NCI-H524 treated with DMSO at 0.1 percent for 48 hours (cell line): ENCODE measurements around the gene SYT8.
"Not testable (repeated sequence)": the region's sequence is repeated elsewhere in the genome, so short reads cannot be mapped to it uniquely, and the experiment has no call there.

Experiments
- DNase-seq: peaks from one replicate; lab custom pipeline; 2025; lab: John Stamatoyannopoulos, UW

Gene SYT8

DNA sequence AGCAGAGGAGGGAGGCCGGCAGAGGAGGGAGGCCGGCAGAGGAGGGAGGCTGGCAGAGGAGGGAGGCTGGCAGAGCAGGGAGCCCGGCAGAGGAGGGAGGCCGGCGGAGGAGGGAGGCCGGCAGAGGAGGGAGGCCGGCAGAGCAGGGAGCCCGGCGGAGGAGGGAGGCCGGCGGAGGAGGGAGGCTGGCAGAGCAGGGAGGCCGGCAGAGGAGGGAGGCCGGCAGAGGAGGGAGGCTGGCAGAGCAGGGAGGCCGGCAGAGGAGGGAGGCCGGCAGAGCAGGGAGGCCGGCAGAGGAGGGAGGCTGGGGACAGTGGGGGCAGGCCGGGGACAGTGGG lies 39.0 kb downstream of the SYT8 start:
- not testable (repeated sequence) for DNase-seq

DNA sequence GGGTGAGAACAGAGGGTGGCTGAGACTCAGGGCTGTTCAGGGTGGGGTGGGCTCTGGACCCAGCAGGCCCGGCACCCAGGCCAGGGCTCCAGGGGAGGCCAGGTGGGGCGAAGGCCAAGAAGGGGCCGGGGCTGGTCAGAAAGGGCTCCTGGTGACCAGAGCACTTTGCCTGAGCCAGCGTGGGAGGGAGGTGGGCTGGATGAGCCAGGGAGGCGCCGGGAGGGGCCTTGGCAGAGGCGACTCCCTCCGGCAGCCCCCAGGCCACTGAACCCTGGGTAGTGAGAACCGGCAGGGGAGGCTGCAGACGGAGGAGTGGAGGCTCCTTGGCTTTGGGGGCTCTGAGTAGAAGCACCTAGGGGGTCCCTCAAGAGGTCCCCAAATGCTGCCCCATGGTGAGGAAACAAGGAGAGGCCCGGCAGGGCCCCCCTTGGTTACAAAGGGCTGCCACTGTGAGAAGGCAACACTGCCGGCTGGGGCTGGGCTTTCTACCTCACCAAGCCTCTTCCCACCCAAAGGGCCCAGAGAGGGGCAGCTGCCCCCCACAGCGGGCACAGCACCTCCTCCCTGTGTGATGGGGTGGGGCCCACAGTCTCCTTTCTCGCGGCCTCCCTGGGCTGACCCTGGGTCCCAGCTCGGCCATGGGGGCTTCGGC lies 39.8 kb downstream of the SYT8 start:
- DNase-seq, result not testable (repeated sequence)

DNA sequence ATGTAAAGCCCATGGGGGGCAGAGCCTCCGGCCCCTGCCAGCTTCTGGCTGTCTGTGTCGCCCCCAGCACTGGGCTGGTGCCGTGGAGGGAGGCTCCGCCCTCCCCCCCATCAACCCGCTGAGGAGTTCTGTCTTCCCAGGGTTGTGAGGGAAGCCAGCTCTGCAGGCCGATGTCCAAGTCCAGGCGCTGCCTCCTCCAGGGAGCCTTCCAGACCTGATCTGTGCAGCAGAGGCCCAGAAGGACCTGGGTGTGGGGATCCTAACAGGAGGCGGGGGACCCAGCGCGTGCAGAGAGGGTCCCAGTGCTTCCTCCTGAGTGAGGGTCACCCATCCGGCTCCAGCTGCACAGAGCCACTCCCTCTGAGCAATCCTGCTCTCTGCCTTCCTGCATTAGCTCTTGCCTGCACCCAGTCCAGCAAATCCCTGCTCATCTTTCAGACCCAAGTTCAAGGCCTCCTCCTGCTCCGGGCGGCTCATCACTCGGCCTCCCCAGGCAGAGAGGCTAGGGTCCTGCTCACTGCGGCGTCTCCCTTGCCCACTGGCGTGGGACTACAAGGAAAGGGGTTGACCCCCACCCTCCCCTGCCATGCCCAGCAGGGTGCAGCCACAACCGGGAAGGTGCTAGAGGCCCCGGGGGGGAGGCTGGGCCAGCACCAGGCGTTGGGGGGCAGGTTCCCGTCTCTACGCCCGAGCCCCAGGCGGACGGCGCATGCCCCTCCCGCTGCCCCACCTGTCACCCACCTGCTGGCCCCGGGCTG lies 40.5 kb downstream of the SYT8 start:
- no peak for DNase-seq

DNA sequence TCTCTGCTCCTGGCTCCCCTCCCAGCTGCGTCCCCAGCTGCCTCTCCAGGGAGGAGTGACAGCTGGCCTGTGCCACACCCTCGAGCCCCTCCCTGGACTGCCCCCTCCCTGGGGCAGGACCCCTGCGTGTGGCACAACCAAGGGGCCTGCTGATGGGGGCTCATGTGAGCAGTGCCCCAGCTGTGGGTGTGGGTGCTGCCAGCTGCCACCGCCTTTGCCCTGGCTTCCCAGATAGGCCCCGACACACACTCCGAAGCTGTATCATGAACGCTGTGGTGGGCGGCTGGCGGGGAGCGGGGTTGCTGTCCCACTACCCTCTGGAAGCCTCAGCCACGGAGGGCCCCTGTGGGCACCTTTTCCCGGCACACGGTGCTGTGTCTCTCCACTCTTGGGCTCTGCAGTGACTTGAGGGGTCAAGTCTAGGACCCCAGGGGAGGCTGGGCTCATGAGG lies 41.1 kb downstream of the SYT8 start:
- not testable (repeated sequence) for DNase-seq

DNA sequence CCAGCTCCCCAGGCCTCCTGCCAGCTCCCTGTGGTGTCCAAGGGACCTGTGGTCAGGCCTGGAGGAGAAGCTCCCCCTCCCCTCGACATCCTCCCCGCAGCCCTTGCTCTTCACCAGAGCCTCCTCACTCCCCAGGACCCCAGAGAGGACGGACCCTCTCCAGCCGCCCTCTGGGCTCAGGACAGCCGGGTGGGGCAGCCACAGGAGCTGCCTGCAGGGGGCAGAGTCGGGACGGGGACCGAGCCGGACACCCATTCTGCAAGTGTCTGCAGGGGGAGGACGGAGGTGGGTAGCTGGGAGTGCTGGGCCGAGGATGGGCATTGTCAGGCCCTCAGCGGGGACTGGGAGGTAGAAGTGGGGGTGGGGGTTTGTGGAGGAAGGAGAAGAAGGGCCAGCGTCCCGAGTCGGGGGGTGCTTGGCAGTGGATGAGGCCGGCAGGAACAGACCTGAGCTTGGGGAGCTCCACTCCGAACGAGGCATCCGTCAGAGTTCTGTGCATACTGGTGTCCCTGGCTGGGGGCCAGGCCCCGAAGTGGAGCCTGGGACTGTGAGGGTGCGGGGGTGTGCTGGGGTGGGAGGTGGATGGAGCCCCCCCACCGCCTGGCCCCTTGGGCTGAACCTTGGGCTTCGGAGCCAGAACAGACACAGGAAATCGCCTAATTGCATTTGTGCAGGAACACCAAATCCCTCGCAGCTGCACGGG lies 41.7 kb downstream of the SYT8 start:
- DNase-seq, result no peak

DNA sequence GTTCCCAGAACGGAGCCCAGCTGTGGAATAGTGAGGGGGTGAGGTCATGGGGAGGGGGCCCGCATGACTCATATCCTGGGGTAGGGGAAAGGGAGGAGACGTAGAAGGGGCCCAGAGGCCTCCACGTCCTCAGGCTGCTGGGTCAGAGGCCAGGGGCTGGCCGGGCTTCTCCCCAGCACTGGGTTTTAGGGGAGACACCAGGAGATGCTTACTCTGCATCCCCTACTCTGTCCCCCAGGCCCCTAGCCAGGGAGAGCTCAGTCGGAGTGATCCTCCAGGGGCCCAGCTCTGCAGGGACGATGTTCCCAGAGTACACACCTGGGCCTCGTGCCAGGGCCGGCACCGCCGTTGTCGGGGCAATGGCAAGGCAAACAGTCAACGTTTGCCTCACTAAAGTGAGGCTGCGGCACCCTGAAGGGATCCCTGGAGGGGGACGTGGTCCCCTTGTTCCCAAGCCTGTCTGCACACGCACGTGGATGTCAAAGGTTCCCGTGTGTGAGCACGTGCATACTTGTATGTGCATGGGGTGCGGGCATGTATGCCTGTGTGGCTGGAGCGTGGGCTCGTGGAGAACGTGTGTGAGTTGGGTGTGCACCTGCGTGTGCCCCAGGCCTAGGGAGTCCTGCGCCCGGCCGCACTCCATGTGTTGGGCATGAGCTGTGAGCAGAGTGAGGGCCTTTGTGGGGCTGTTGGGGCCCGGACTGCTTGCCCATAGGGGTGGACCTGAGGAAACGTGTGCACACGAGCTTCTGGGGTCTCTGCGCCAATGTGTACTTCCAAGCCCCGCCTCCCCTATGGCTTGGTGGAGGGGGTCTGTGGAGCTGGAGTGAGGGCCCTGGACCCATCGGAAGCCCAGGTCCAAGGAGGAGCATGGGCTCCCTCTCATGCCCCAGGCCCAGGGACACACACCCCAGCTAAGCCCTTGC lies 42.7 kb downstream of the SYT8 start:
- DNase-seq, result no peak

DNA sequence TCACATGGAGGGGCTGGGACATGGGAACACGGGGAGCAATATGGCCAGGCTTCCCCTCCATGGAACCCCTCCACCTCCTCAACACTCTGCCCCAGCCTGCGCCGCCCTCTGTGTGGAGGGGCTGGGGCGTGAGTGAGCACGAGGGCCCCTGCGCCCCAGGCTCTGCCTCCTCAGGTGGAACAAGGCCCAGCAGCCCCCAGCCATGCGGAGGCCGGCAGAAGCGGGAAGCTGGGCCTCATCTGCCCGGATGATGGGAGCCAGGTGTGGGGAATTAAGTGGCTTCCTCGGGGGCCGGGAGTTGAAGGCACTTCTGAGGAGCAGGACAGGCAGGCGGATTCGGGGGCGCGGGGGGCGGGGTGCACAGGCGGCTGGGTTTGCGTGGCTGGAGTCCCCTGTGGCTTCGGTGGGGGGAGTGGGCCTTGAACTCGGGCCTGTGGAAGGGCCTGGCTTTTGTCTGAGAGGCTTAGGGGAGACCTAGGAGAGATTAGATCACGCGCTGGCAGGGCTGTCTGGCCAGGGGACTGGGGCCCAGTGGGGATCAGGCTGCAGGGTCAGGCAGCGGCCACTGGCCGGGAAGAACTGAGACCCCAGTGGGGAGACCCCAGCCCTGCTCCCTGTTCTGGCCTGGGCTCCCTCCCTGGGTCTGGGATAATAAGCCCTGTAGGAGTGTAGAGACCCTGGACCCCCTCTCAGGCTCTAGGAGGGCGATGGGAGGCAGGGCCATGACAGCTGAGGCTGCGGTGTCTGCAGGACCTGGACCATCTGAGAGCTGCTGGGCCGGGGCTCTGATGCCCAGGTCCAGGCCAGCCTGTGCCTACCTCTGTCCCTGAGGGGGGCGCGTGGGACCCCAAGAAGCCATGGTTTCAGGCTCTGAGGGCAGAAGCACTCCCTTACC lies 43.6 kb downstream of the SYT8 start:
- no peak for DNase-seq

DNA sequence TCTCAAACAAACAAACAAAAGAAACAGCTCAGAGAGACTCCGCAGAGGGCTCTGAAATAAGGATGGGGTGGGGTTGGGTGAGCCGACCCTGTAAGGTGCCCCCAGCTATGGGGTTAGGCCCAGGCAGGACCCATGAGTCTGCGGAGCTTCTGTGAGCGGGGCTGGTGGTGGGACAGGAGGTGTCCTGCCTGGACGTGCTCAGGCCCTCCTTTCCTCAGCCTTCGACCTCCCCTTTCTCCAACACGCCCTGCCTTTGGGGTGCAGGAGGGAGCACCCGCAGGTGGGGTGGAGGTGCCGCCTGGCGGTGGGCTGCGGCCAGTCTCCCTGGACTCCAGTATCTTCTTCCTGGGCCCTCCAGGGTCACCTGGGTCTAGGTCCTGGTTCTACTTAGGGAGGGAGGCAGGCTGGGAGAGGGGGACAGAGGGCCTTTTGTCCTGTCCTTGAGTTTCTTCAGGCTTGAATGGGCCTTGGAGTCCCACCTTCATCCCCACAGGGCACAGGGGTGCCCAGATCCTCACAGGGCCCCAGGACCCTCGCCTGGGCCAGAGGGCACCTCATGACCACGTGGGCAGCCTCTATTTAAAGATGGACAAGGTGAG lies 44.7 kb downstream of the SYT8 start:
- no peak for DNase-seq

DNA sequence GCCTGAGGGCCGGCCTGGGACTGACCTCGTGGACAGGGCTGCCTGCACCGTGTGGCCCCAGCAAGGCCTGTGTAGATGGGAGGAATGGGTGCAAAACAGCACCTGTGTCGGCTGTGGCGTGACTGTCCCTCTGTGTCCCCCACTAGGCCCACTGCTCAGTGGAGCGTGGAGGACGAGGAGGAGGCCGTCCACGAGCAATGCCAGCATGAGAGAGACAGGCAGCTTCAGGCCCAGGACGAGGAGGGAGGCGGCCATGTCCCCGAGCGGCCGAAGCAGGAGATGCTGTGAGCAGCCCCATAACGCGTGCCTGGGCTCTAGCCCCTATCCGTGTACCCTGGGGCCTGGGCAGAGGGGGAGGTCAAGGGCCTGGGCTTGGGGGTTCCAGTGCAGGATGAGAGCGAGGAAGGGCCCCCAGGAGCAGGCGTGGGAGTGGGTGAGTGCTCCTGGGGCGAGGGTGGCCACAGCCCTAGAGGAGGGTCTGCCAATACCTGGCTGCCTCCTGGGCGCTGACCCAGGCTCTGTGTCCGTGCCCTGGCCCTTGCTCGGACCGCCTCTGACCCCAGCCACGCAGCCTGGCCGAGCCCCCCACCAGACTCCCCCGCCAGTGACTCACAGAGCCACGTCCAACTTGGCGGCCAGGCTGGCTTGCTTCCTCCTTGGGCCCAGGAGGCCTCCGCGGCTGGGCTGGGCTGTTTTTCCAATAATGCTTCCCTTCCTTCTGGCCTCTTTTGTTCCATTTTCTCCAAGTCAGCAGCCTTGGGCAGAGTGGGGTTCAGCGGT lies 45.3 kb downstream of the SYT8 start:
- DNase-seq, result no peak

DNA sequence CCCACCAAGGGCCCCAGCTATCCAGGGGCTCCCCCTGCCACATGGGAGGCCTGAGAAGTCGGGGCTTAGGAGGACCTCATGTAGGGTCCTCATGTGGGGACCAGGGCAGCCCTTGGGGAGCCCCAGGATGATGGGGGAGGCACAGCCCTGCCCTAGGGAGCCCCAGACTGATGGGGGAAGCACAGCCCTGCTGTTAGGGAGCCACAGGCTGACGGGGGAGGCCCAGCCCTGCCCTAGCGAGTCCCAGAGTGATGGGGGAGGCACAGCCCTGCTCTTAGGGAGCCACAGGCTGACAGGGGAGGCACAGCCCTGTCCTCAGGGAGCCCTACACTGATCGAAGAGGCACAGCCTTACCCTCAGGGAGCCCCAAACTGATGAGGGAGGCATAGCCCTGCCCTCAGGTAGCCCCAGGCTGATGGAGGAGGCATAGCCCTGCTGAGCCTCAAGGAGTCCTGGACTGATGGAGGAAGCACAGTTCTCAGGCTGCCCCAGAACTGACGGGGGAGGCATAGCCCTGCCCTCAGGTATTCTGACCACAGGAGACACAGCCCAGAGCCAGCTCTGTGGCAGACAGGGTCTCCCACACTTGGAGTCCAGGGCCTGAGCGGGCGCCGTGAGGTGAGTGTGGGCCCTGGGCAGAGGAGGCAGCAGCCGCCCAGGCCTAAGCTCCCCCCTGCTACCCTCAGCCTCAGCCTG lies 46.1 kb downstream of the SYT8 start:
- no peak for DNase-seq

DNA sequence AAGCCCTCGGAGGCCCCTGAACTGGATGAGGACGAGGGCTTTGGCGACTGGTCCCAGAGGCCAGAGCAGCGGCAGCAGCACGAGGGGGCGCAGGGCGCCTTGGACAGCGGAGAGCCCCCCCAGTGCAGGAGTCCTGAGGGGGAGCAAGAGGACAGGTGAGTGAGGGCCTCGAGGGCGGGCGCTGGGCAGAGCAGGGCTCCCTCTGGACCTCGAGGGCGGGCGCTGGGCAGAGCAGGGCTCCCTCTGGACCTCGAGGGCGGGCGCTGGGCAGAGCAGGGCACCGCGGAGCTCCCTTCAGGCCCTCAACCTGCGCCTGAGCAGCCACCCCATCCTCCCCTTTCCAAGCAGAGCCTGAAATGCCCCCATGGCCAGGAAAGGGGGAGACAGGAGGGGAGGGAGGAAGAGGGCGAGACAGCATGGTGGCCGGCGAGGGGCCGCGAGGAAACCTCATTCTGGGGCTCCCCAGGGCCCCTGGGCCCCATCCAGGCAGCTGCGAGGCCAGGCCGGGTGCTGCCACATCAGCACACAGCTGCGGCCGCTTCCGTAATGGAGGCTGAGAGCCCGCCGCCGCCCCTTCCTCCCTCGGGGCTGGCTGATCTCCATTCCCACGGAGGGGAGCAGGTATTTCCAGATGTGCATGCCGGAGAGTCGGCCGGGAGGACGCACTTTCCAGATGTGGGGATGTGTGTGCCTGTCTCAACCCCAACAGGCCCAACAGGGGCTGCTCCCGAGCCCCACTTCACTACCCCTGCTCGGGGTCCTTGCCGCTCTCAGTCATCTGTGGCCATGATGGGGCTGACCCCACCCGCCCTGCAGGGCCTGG lies 46.9 kb downstream of the SYT8 start:
- no peak for DNase-seq

DNA sequence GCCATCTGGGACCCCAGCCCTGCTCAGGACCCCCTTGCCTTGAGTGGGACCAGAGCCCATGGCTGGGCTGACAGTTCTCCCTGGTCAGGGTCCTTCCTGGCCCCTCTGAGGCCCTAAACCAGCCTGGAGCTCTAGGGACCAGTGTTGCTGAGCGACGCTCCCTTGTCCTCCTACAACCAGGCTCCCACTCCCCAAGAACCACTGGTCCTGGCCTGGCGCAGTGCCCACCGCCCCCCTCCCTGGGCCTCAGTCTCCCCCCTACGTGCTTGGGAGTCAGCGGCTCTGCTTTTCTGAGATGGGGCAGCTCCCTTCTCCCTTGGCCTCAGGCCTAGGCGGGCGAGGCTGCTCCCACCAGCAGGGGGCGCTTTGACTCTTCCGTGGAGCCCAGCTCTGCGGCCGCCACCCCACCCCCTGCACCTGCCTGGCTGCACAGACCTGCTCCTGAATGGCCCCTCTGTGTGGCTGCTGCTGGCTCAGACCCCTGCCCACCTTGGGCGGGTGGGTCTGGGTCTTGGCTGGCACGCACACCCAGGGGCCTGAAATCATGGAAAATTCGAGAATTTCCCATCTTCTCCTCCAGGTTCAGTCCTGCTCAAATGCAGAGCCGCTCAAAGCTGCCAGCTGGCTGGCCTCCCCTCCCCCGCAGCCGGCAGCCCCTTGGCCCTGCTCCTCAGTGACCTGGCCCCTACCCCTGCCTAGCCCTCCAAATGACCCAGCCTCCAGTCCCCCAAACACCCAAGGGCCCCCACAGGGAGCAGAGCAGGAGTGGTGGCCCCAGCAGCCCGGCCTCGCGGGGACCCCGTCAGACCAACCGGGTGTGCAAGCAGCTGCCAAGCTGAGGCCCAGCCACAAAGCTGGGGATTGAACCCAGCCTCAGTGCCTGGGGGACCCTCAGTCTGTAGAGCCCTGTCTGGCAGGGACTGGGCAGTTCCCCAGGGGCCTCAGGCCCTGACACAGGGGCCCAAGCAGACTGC lies 47.8 kb downstream of the SYT8 start:
- no peak for DNase-seq

DNA sequence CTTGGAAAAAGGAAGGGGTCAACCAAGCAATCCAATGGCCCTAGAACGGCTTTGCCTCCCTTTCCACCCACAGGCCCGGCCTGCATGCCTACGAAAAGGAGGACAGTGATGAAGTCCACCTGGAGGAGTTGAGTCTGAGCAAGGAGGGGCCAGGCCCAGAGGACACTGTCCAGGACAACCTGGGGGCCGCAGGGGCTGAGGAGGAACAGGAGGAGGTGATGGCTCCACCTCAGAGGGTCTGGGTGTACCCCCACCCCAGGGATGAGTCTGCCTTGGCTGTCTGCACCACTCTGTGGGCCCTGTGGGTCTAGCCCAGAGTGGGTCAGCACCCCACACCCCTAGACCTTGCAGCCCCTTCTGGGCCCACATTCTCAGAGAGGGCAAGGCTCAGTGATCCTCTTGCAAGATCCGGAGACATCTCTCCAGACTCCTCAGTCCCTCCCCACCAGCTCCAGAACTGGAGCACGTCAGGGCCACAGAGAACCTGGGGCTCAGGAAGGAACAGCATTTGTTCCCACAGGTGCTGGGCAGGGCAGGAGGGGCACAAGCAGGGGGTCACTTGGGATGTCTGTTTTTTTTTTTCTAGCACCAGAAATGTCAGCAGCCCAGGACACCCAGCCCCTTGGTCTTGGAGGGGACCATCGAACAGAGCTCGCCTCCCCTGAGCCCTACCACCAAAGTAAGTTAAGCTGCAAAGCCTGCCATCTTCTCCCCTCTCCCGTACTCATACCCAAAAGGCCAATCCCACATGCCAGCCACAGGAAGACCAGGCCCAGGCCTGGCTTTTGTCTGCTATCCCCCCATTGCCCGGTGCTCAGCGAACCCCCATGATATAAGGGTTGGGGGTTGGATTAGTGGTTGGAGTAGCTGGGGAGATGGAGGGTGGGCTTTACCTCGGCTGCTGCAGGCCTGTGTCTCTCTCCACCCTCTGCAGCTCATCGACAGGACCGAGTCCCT lies 48.8 kb downstream of the SYT8 start:
- no peak for DNase-seq

DNA sequence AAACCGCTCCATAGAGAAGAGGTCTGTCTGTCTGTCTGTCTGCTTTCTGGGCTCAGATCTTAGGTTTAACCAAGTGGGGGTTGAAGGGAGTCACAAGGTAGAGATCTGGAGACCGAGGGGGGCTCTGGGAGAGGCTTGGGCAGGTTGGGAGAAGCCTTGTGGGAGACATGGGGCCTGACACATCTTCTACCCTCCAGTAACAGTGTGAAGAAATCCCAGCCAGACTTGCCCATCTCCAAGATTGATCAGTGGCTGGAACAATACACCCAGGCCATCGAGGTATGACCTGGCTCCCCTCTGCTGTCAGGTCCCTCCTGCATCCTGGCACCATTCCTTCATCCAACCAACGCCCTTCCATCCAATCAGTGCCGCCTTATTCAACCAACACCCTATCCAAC lies 49.5 kb downstream of the SYT8 start:
- no peak for DNase-seq

DNA sequence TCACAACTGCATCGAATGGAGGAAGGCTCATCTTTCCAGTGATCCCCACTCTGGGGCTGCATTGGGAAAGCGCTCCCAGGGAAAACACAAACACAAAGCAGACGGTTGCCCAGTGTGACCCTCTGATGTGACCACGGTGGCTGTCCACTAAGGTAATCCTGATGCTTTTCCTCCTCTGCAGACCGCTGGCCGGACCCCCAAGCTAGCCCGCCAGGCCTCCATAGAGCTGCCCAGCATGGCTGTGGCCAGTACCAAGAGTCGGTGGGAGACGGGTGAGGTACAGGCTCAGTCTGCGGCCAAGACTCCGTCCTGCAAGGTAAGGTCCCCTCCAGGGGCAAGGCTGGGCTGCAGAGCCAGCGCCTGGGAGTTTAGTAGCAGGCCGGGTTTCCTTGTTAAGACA lies 51.8 kb downstream of the SYT8 start:
- not testable (repeated sequence) for DNase-seq
